A172 (cell line): Measurements from ENCODE around the gene HVCN1. TPM values are rescaled to one million over a fixed set of nuclear protein-coding genes. Genes with fewer than 3 reads are reported as not detected.

Experiments
- DNase-seq: peaks from one replicate; pipeline ENCODE4 v3.0.0-alpha.2; 2015; ENCODE audit warnings: low spot score
- total RNA-seq: library from RNA; depleted of rRNA; stranded (reverse); fragments of >200 nt; shearing (Covaris generic); gene quantifications from 2 replicates; pipeline ENCODE4 v1.2.3, GENCODE V29; 2014

HVCN1 gene
- total RNA-seq, 1 experiment from 2014 or later: 0.95 TPM

- no peak for DNase-seq
Measured at GRCh38 chr12:110699591-110700445, 10.9 kb upstream of the HVCN1 start.

GRCh38 chr12:110698171-110698902 lies 9.4 kb upstream of the HVCN1 start:
- peak; percentile 88 for DNase-seq

DNA sequence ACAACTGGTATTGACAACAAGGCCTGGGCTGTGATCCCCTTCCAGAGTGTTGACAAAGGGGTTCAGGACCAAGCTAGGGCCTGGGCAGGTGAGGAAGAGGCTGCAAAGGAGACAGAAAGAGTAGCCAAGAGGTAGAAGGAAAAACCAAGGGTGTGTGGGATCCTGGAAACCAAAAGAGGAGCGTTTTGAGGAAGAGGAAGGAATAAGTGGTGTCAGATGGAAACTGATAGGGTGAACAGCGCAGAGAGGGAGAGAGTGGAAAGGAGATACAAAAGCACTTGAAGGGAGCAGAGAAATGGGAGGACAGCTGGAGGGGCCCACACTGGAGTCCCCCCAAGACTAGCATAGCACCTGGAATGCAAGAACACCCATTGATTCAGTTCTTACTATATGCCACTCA lies 8.3 kb upstream of the HVCN1 start:
- DNase-seq: no peak

DNA sequence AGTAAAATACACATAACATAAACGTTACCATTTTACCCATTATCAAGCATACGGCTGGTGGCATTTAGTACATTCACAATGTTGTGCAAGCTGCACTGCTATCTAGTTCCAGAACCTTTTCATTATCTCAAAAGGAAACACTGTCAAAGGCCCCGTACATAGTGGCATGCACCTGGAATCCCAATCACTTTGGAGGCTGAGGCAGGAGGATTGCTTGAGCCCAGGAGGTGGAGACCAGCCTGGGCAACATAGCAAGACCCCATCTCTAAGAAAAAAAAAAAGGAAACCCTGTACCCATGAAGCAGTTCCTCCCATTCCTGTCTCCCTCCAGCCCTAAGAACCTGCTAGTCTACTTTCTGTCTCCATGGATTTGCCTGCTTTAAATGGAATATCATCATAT lies 7.4 kb upstream of the HVCN1 start:
- no peak for DNase-seq

GRCh38 chr12:110694330-110694901 lies 5.5 kb upstream of the HVCN1 start:
- DNase-seq: no peak

DNA sequence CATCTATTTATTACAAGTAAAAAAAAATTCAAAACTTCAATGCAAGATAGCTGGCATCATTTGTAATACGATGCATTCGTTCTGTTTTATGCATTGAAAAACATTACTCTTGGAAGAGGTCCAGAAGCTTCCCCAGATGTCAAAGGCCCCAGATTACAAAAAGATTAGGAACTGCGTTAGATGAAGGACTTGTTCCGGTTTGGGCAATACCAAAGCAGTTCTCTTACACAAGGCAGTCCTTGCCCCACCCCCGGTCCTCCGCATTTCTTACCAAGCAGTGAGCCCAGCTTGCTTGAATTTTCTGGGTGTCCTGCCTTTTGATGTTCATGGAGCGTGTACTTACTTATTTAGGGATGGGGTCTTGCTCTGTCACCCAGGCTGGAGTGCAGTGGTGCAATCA lies 4.8 kb upstream of the HVCN1 start:
- DNase-seq: no peak

GRCh38 chr12:110690127-110690430 lies 1.2 kb upstream of the HVCN1 start:
- DNase-seq: no peak

DNA sequence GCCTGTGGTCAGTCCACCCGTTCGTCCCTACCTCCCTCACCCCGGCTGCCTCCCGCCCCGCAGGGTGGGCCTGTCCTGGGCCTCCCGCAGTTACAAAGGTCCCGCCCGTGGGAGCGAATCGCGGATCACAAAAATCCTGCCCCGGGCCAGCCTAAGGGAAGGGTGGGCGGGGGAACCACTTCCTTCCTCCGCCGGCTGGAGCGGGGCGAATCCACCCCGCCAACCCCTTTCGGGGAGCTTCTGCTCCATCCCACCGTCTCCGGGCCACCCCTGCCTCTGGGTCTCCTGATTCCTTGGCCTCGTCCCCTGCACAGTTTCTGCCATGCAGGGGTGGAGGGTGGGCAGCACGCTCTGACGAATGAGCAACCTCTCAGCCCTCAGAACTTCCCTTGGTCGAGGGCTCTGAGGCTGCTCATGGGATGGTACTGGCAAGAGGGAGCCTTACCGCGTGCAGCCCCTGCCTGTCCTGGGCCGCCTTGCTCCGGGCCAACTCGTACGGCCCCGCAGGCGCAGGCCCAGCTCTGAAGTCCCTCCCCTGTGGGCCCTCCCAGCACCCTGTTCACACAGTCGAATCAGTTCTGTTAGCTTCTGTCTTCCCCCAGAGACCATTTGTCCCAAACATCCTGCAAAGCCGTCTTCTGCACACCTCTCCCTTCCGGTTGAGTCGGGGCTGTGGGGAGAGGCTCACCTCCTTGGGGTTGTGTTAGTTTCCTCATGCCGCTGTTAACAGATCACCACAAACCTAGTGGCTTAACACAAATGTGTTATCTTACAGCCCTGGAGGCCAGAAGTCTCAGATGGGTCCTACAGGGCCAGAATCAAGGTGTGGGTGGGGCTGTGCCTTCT lies 589 bp upstream of the HVCN1 start:
- no peak for DNase-seq

GRCh38 chr12:110687396-110688169 lies 1.3 kb downstream of the HVCN1 start:
- no peak for DNase-seq

GRCh38 chr12:110686294-110686903 lies 2.5 kb downstream of the HVCN1 start:
- DNase-seq: no peak

- DNase-seq: no peak
Measured at GRCh38 chr12:110684312-110684836, 4.5 kb downstream of the HVCN1 start.

- DNase-seq: no peak
Measured at GRCh38 chr12:110683888-110684287, 5.0 kb downstream of the HVCN1 start.

- DNase-seq: no peak
Measured at GRCh38 chr12:110680032-110680431, 8.9 kb downstream of the HVCN1 start.

GRCh38 chr12:110679201-110679600 lies 9.7 kb downstream of the HVCN1 start:
- DNase-seq: no peak

GRCh38 chr12:110677982-110678381 lies 10.9 kb downstream of the HVCN1 start:
- no peak for DNase-seq

DNA sequence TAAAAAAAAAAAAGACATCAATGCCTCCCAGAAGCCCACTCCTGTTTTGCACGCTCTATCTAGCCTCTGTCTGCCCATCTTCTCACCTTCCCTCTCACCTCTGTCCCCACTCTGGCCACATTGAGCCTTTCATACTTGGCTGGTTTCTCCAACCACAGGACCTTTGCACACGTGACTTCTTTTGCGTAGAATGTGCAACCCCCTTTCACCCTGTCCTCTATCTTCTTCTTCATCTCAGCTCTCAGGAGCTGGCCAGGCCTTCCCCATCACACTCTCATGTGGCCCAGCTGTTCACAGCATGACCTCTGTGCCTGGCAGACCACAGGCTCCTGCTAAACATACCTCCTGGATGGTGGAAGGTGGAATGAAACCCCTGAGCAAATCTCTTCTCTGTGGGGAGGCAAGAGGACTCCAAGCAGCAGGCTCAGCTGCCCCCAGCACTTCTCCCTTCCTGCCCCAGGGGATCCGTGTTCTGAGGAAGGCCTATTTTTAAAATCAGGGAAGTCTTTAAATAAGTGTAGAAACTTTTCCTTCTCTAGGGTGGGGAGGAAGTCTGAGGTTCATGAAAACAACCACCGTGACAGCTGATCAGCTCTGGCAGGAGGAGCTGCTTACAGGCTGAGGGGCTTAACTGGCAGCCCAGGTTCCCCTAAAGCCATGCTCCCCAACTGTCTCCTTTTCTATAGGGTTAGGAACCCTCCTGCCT lies 11.6 kb downstream of the HVCN1 start:
- DNase-seq: peak; percentile 10

GRCh38 chr12:110676171-110676570 lies 12.7 kb downstream of the HVCN1 start:
- DNase-seq: no peak

- no peak for DNase-seq
Measured at GRCh38 chr12:110670161-110670701, 18.7 kb downstream of the HVCN1 start.

DNA sequence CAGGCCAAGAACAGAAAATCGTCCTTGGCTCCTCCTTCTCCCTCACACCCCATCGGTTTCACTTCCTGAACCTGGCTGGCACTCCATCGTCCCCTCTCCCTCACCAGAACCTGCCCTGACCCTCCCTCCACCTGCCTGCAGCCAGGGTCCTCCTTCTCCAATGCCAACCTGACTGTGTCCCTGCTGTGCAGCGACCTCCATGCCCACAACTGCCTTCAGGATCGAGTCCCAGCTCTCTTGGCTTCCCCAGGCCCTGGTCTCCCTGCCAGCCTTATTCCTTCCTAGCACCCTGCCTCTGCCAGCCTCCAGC lies 19.8 kb downstream of the HVCN1 start:
- DNase-seq: no peak
